ENCODE data around the gene ACOD1. TPM values are rescaled to one million over a fixed set of nuclear protein-coding genes. Genes with fewer than 3 reads are reported as not detected.

ACOD1 gene
- total RNA-seq, 1 experiment from 2014 or later = not detected

- H3K4me1 Mint-ChIP-seq = no peaks in the 10 kb centered on the region
- H3K27me3 Mint-ChIP-seq (ENCODE audit: low read depth) = no peaks in the 10 kb centered on the region
- H3K36me3 Mint-ChIP-seq (ENCODE audit: insufficient read depth in 1 of 3, low read depth in 3 of 3) = peaks cover 2 to 37% (median 32%) of the 10 kb centered on the region in 3 experiments; a peak in 5 of 7 replicates
- Histone ChIP-seq H3K9ac (ENCODE audit: extremely low read depth, insufficient read length, low read length) (no peak overlapping the region), H4K8ac (replicated peaks; ENCODE audit: insufficient read length, low read depth, low read length) (no peak overlapping the region), H3K23me2 (ENCODE audit: insufficient read length, low read depth, low read length, poor library complexity, severe bottlenecking) (no peaks in the 10 kb centered on the region), H2BK5ac (ENCODE audit: insufficient read length, low read length) (no peak overlapping the region), H2BK120ac (ENCODE audit: low read depth, low read length, poor library complexity, severe bottlenecking) (no peak overlapping the region), H3K23ac (ENCODE audit: insufficient read length, low read depth, low read length) (no peak overlapping the region), H4K91ac (ENCODE audit: insufficient read length, low read depth, low read length) (no peak overlapping the region), H3K79me1 (ENCODE audit: insufficient read depth, low read depth, low read length, poor library complexity, severe bottlenecking) (no peaks in the 10 kb centered on the region), H3T11ph (ENCODE audit: low read length) (no peak overlapping the region), H3K18ac (ENCODE audit: insufficient read length, low read depth, low read length) (no peak overlapping the region), H3K56ac (ENCODE audit: insufficient read length, low read depth, low read length) (no peak overlapping the region), H3K4ac (ENCODE audit: low read depth, low read length) (no peak overlapping the region), H4K20me1 (ENCODE audit: control insufficient read depth, insufficient read depth, insufficient read length) (no peaks in the 10 kb centered on the region), H3K79me2 (ENCODE audit: insufficient read depth, low read length) (no peaks in the 10 kb centered on the region), H3K4me1 (ENCODE audit: insufficient read depth, low read length) (no peaks in the 10 kb centered on the region), H3K9me3 (ENCODE audit: control insufficient read depth, low read depth, low read length) (no peaks in the 10 kb centered on the region), H3K27me3 (ENCODE audit: insufficient read depth, low read length) (no peaks in the 10 kb centered on the region), H2BK12ac (ENCODE audit: insufficient read length, low read depth, low read length) (no peak overlapping the region), H3K14ac (ENCODE audit: insufficient read depth, low read length) (no peak overlapping the region), H2AK5ac (ENCODE audit: insufficient read length, low read length) (no peak overlapping the region), H3K4me2 (ENCODE audit: insufficient read depth, insufficient read length, low read length) (no peak overlapping the region), H2BK15ac (ENCODE audit: low read depth, low read length) (no peak overlapping the region), H2BK20ac (ENCODE audit: low read depth, low read length, poor library complexity, severe bottlenecking) (no peak overlapping the region), H3K27ac (ENCODE audit: insufficient read length, low read depth, low read length) (no peak overlapping the region), H2AFZ (ENCODE audit: low read length) (no peak overlapping the region), H4K5ac (ENCODE audit: insufficient read length, low read depth, low read length) (no peak overlapping the region)
- H3K27ac Mint-ChIP-seq = no peak overlapping the region
- H3K9me3 Mint-ChIP-seq = no peaks in the 10 kb centered on the region
- no peak overlapping the region for H3K4me3 Mint-ChIP-seq
- no peak for DNase-seq
- no CpG with 5 or more reads among the region's 1 CpG for WGBS (ENCODE audit: extremely low coverage, insufficient read length, low lambda C conversion rate)
- TF ChIP-seq CTCF (conservative IDR thresholded peaks at IDR 0.05) = no peak
Observed at GRCh38 chr13:77000475-77000874, 52.2 kb downstream of the ACOD1 start.

Data from H9 (cell line).